ENCODE measurements around the gene GPR135. TPM values are rescaled to one million over a fixed set of nuclear protein-coding genes. Genes with fewer than 3 reads are reported as not detected.

The GPR135 gene
- total RNA-seq, 3 donors from 2014 or later, result 4.4 to 5.9 (median 5.1) TPM

DNA sequence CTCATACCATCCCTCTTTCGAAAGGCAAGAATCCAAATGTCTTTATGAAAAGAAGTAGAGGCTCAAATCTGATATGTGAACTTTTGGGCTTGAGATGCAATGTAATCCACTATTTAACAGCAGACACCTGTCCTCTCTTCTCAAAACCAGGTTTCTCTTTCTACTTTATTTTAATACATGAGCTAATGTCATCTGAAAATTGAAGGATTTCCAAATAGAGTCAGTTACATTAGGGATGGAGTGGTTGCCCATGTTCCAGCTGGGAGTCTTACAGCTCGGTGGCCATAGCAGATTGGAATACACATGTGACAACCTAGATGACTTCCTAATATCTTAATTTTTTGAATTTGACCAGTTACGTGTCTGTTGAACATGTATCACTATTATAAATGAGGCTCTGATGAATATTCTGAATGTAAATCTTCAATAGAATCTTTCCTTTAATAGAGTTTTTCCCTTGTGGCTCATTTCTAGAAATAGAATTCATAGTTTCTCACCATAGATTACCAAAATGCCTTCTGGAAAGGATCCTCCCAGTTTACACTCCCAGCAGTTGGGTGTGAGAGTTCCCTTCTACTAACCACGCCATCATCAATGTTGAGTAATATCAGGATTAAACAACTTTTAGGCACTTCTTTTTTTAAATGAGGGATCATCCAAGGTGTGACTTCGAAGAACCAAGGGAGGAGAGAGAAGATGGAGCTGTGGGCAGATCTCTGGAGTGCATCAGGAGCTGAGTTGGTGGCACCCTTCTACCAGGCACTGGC lies 49.2 kb downstream of the GPR135 start:
- DNase-seq (ENCODE audit: low spot score in 2 of 2), result no peak
- TF ChIP-seq POLR2AphosphoS5 (IDR thresholded peaks at IDR 0.05) (no peak), POLR2A (IDR thresholded peaks at IDR 0.05) (no peak)
- TF ChIP-seq, protein P1, sequence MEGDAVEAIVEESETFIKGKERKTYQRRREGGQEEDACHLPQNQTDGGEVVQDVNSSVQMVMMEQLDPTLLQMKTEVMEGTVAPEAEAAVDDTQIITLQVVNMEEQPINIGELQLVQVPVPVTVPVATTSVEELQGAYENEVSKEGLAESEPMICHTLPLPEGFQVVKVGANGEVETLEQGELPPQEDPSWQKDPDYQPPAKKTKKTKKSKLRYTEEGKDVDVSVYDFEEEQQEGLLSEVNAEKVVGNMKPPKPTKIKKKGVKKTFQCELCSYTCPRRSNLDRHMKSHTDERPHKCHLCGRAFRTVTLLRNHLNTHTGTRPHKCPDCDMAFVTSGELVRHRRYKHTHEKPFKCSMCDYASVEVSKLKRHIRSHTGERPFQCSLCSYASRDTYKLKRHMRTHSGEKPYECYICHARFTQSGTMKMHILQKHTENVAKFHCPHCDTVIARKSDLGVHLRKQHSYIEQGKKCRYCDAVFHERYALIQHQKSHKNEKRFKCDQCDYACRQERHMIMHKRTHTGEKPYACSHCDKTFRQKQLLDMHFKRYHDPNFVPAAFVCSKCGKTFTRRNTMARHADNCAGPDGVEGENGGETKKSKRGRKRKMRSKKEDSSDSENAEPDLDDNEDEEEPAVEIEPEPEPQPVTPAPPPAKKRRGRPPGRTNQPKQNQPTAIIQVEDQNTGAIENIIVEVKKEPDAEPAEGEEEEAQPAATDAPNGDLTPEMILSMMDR (IDR thresholded peaks at IDR 0.05), result no peak
- Histone ChIP-seq H3K4me1 (no peaks in the 10 kb centered on the region), H3K27ac (no peak overlapping the region), H3K9me3 (no peaks in the 10 kb centered on the region), H3K27me3 (no peaks in the 10 kb centered on the region), H3K4me3 (no peak overlapping the region), H3K36me3 (no peaks in the 10 kb centered on the region)
- intact Hi-C loops (cut with DNase I; ENCODE audit: low total_unique reads), result no loop called here

Other genes starting within 250 kb of the GPR135 start
- gene L3HYPDH, start 19.0 kb upstream of the GPR135 start, total RNA-seq, result 10 to 100 TPM; 56.5 to 74.4 (median 70.9) TPM
- 10 to 100 TPM; 53.4 to 74.8 (median 64.8) TPM for gene JKAMP, start 19.1 kb upstream of the GPR135 start, total RNA-seq
- gene CCDC175, start 111.4 kb upstream of the GPR135 start, total RNA-seq, result under 1 TPM in 1 of 3 donors, not detected in 2; 0.33 TPM